Activated CD4-positive, alpha-beta memory T cell treated with anti-CD3 and anti-CD28 coated beads for 36 hours (primary cell): Measurements from ENCODE around the gene ZNF19. TPM values are rescaled to one million over a fixed set of nuclear protein-coding genes. Genes with fewer than 3 reads are reported as not detected.

ENCODE experiments used
- CTCF ChIA-PET: fragments of 350-600 bp; sonication (Branson Sonifier 250); formaldehyde crosslinking; loops from one replicate; lab custom pipeline; 2021; ENCODE audit warnings: antibody characterized with exemption, inconsistent platforms; lab: Charles Lee
- POLR2A ChIA-PET: fragments of 350-600 bp; sonication (Branson Sonifier 250); formaldehyde crosslinking; loops from one replicate; lab custom pipeline; 2021; ENCODE audit warnings: antibody characterized with exemption; lab: Charles Lee
- DNase-seq: peaks from one replicate; pipeline ENCODE4 v3.0.0-alpha.2; 2020
- H3K27ac Mint-ChIP-seq: one replicate; pipeline ENCODE4 v1.8.0; 2021; ENCODE audit warnings: mixed read lengths
- H3K27me3 Mint-ChIP-seq: one replicate; pipeline ENCODE4 v1.8.0; 2021; ENCODE audit warnings: mixed read lengths
- H3K36me3 Mint-ChIP-seq: one replicate; pipeline ENCODE4 v1.8.0; 2021; ENCODE audit warnings: mixed read lengths
- H3K4me1 Mint-ChIP-seq: one replicate; pipeline ENCODE4 v1.8.0; 2021; ENCODE audit warnings: low read depth, mixed read lengths
- H3K4me3 Mint-ChIP-seq: one replicate; pipeline ENCODE4 v1.8.0; 2021; ENCODE audit warnings: mild to moderate bottlenecking, mixed read lengths
- H3K9me3 Mint-ChIP-seq: one replicate; pipeline ENCODE4 v1.8.0; 2021; ENCODE audit warnings: mixed read lengths
- intact Hi-C: fragments of 100-400 bp; cut with micrococcal nuclease; formaldehyde crosslinking; loops from one replicate; pipeline ENCODE4 v1.15.1; 2023
- total RNA-seq, 2 experiments: library from RNA; stranded (reverse); gene quantifications; one replicate each; pipeline ENCODE4 v1.2.3, GENCODE V29; 2021

ZNF19 gene
- total RNA-seq, 2 experiments from 2014 or later = 2.4 to 2.7 TPM

- ChIA-PET POLR2A (no interaction called here), CTCF (interaction anchor here (0.9 to 2.4 kb wide), 2 partner anchors 13 to 74 kb away, joined by 3 to 14 read pairs; no protein-coding TSS in a partner anchor)
- no peak overlapping the region for H3K27ac Mint-ChIP-seq
- H3K4me1 Mint-ChIP-seq = peaks cover 5% of the 10 kb centered on the region
- peak; percentile 41 for DNase-seq
- H3K4me3 Mint-ChIP-seq = no peak overlapping the region
- H3K36me3 Mint-ChIP-seq = no peaks in the 10 kb centered on the region
- H3K27me3 Mint-ChIP-seq = peaks cover 37% of the 10 kb centered on the region
- intact Hi-C loops = no loop called here
- H3K9me3 Mint-ChIP-seq = no peaks in the 10 kb centered on the region
Measured at GRCh38 chr16:71426069-71426879, 62.9 kb downstream of the ZNF19 start.

- H3K4me1 Mint-ChIP-seq = peaks cover 5% of the 10 kb centered on the region
- CTCF ChIA-PET = interaction anchor here (0.9 to 2.4 kb wide), 2 partner anchors 13 to 74 kb away, joined by 3 to 14 read pairs; no protein-coding TSS in a partner anchor
- peaks cover 35% of the 10 kb centered on the region for H3K27me3 Mint-ChIP-seq
Measured at GRCh38 chr16:71425746-71426068, 63.4 kb downstream of the ZNF19 start.

GRCh38 chr16:71424626-71425025 lies 64.5 kb downstream of the ZNF19 start:
- no peaks in the 10 kb centered on the region for H3K36me3 Mint-ChIP-seq
- intact Hi-C loops = no loop called here
- no peaks in the 10 kb centered on the region for H3K9me3 Mint-ChIP-seq
- no peak overlapping the region for H3K27ac Mint-ChIP-seq
- CTCF ChIA-PET = interaction anchor here (3.4 kb wide), 1 partner anchor 12 kb away, joined by 22 read pairs; no protein-coding TSS in a partner anchor
- H3K4me3 Mint-ChIP-seq = no peak overlapping the region
- POLR2A ChIA-PET = no interaction called here
- no peak for DNase-seq
- peaks cover 33% of the 10 kb centered on the region for H3K27me3 Mint-ChIP-seq
- peaks cover 5% of the 10 kb centered on the region for H3K4me1 Mint-ChIP-seq

More at GRCh38 chr16:71425746-71426068, 63.4 kb downstream of the ZNF19 start:
- Mint-ChIP-seq H3K36me3 (no peaks in the 10 kb centered on the region), H3K27ac (no peak overlapping the region), H3K9me3 (no peaks in the 10 kb centered on the region), H3K4me3 (no peak overlapping the region)
- intact Hi-C loops = no loop called here
- POLR2A ChIA-PET = no interaction called here
- DNase-seq = no peak

DNA sequence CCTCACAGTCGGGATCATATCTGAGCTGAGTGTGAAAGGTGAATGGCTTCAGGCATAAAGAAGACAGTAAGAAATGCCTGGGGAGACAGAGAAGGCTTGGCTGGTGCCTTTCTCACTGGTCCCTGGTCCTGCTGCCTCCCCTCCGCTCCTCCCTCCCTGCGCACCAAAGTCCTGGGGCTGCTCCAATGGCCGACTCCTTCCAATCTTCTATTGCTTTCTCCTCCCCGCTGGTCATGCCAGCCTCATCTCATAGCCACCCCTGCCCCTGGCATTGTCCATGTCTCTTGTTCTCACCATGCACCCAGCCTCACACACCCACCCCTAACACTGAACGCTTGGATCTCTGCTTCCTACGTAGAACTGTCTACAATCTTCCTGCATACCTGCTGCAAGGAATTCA lies 65.3 kb downstream of the ZNF19 start:
- ChIA-PET POLR2A (no interaction called here), CTCF (interaction anchor here (3.4 kb wide), 1 partner anchor 12 kb away, joined by 22 read pairs; no protein-coding TSS in a partner anchor)
- no peaks in the 10 kb centered on the region for H3K36me3 Mint-ChIP-seq
- H3K4me1 Mint-ChIP-seq = peaks cover 5% of the 10 kb centered on the region
- H3K9me3 Mint-ChIP-seq = no peaks in the 10 kb centered on the region
- no peak overlapping the region for H3K4me3 Mint-ChIP-seq
- DNase-seq = no peak
- H3K27me3 Mint-ChIP-seq = peaks cover 31% of the 10 kb centered on the region
- intact Hi-C loops = no loop called here
- no peak overlapping the region for H3K27ac Mint-ChIP-seq

Other genes starting within 250 kb of the ZNF19 start
- gene CMTR2, start 199.9 kb downstream of the ZNF19 start, total RNA-seq = 10 to 100 TPM; 18.1 to 19.8 TPM
- gene CALB2, start 130.6 kb downstream of the ZNF19 start, total RNA-seq = not detected
- gene TLE7, start 47.3 kb downstream of the ZNF19 start, total RNA-seq = not detected
- 1 to 10 TPM; 5.7 to 8.5 TPM for gene ZNF23, start 27.1 kb downstream of the ZNF19 start, total RNA-seq
- not detected for gene CHST4, start 37.1 kb upstream of the ZNF19 start, total RNA-seq
- gene TAT, start 87.8 kb upstream of the ZNF19 start, total RNA-seq = not detected
- gene MARVELD3, start 136.9 kb upstream of the ZNF19 start, total RNA-seq = not detected
- gene PHLPP2, start 235.4 kb upstream of the ZNF19 start, total RNA-seq = 10 to 100 TPM; 10.2 to 11.2 TPM